NT2/D1 (cell line): Measurements from ENCODE around the gene ZNF48.
A peak's percentile ranks its signal among the peaks of the same experiment; 100 is the strongest.
"Not testable (repeated sequence)": the region's sequence is repeated elsewhere in the genome, so short reads cannot be mapped to it uniquely, and the experiment has no call there.

Experiments
- DNase-seq: peaks from one replicate; pipeline ENCODE4 v3.0.0-alpha.2; 2011; ENCODE audit warnings: low read depth, low spot score
- H3K27me3 ChIP-seq: 2 replicates; pipeline ENCODE4 v1.6.0; 2011; ENCODE audit warnings: mild to moderate bottlenecking; ENCODE audit not compliant: insufficient read length, insufficient read depth
- H3K36me3 ChIP-seq: 2 replicates; pipeline ENCODE4 v1.6.1; 2011; ENCODE audit warnings: mild to moderate bottlenecking, low read length, mixed read lengths; ENCODE audit not compliant: insufficient read depth, insufficient read length
- H3K4me1 ChIP-seq: 2 replicates; pipeline ENCODE4 v1.5.1; 2011; ENCODE audit not compliant: insufficient read depth, insufficient read length
- H3K4me3 ChIP-seq: 2 replicates; pipeline ENCODE4 v1.5.1; 2011; ENCODE audit warnings: low read depth; ENCODE audit not compliant: insufficient read length
- H3K9ac ChIP-seq: 2 replicates; pipeline ENCODE4 v1.6.0; 2011; ENCODE audit warnings: low read depth; ENCODE audit not compliant: insufficient read length
- H3K9me3 ChIP-seq: 2 replicates; pipeline ENCODE4 v1.5.1; 2011; ENCODE audit warnings: mild to moderate bottlenecking, low read length; ENCODE audit not compliant: insufficient read depth
- SUZ12 ChIP-seq: IDR thresholded peaks from 2 replicates; pipeline ENCODE4 v1.6.1; 2011; ENCODE audit not compliant: insufficient read length, insufficient read depth; ENCODE audit errors: extremely low read depth
- YY1 ChIP-seq: IDR thresholded peaks from 2 replicates; pipeline ENCODE4 v1.6.1; 2011; ENCODE audit not compliant: insufficient read length, insufficient read depth
- ZNF274 ChIP-seq: IDR thresholded peaks from 2 replicates; pipeline ENCODE4 v1.6.1; 2011; ENCODE audit warnings: mild to moderate bottlenecking, low read depth, low read length

Gene ZNF48

DNA sequence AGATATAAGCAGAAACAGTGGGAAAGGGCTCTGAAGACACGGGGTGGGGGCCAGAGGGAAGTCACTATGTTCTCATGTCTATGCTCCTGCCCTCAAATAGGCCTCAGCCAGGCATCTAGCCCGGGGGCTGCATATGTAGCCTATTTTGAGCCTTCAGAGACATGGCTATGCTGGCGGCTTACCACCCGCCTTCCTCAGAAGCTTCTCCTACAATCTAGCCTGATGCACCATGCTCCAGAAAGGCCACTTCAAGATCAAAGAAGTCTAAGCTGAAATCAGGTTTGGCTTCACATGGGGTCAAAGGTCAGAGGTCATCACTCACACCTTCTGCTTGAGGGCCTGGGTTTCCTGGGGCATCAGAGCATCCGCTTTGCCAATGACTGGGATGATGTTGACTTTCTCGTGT lies 14.4 kb upstream of the ZNF48 start:
- Histone ChIP-seq H3K9ac (no peak overlapping the region), H3K27me3 (no peaks in the 10 kb centered on the region), H3K4me1 (peaks cover 19% of the 10 kb centered on the region), H3K36me3 (peaks cover 12% of the 10 kb centered on the region), H3K4me3 (no peak overlapping the region), H3K9me3 (no peaks in the 10 kb centered on the region)
- TF ChIP-seq YY1, result no peak
- DNase-seq, result no peak

- no peak for TF ChIP-seq SUZ12
- no peak for TF ChIP-seq YY1
- TF ChIP-seq ZNF274, result no peak
- peaks cover 14% of the 10 kb centered on the region for H3K4me1 ChIP-seq
- DNase-seq, result no peak
- H3K9ac ChIP-seq, result peak overlapping the region; percentile 23
- no peak overlapping the region for H3K4me3 ChIP-seq
- H3K36me3 ChIP-seq, result peaks cover 12% of the 10 kb centered on the region
- H3K9me3 ChIP-seq, result no peaks in the 10 kb centered on the region
- H3K27me3 ChIP-seq, result no peaks in the 10 kb centered on the region
These were observed 13.8 kb upstream of the ZNF48 start for GRCh38 chr16:30381291-30382041.

DNA sequence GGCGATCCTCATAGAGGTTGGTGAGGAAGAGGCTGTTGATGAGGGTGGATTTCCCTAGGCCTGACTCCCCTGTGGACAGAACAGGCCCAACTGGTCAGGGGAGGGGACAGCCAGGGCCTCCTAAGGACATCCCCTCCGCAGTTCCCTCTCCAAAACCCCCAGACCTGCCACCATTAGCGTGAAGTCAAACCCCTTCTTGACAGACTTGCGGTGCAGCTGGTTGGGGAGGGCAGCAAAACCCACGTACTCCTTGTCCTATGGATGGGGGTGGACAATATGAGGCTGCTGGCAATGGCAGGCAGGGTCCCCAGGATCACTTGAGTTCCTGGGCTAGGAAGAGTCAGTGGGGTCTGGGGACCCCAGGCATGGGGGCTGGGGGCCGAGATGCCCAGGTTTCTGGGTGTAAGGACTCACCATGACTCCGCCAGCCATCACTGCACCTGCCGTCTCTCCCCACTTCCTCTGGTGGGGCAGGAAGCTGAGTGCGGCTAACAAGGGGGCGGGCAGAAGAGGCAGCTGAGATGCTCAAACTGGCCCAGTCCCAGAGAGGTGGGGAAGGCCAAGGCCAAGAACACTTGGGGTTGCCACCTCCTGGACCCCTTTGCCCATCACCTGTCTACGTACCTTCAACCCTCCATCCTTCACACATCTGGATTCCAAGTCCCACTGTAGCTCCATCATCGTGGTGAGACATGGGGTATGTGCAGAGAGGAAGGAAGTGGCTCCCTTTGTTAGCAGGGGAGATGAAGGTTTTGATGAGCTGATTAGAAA lies 12.9 kb upstream of the ZNF48 start, which contains the start of gene SEPTIN1:
Gene SEPTIN1, minus strand, starts transcription at position 451 of the 771 bp plus-strand sequence. Its CDS starts 19 bp downstream, at position 432.
- Histone ChIP-seq H3K9me3 (no peaks in the 10 kb centered on the region), H3K36me3 (peaks cover 12% of the 10 kb centered on the region), H3K4me3 (no peak within 1 kb of the TSS), H3K9ac (peak within 1 kb of the TSS; percentile 23), H3K27me3 (no peaks in the 10 kb centered on the region), H3K4me1 (peaks cover 12% of the 10 kb centered on the region)
- no peak for DNase-seq
- TF ChIP-seq SUZ12 (no peak), ZNF274 (no peak), YY1 (no peak)

- no peak overlapping the region for H3K4me3 ChIP-seq
- no peak for TF ChIP-seq ZNF274
- TF ChIP-seq SUZ12, result no peak
- TF ChIP-seq YY1, result no peak
- H3K36me3 ChIP-seq, result peaks cover 12% of the 10 kb centered on the region
These were observed 11.7 kb upstream of the ZNF48 start for GRCh38 chr16:30383521-30383920.

DNA sequence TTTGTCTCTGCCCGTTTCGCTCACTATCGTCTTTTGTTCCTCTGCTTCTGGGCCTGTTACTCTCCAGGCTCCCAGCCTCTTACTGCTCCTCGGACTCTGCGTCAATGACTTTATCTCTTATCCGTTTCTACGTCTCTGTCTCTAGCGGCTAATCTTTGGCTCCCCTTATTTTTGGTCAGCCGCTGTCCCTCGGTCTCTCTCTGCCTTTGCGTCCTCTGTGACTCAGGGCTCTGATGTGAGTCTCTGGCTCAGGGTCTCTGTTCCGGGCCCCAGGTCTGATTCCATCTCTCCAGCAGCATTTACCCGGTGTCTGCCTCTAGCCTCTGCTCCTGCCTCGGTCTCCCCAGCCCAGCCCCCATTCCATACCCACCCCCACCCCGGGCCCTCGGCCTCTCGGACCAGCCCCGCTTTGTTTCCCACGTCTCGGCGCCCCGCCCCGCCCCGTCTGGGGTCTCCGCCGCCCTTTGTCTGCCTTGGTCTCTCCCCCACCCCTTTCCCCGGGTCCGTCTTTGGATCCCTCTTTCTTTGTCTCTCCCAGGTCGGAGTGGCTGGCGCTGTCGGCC lies 547 bp upstream of the ZNF48 start:
- Histone ChIP-seq H3K4me3 (peak overlapping the region; percentile 95), H3K9me3 (no peaks in the 10 kb centered on the region), H3K27me3 (no peaks in the 10 kb centered on the region), H3K36me3 (peaks cover 30% of the 10 kb centered on the region), H3K9ac (peak overlapping the region; percentile 95), H3K4me1 (peaks cover 19% of the 10 kb centered on the region)
- TF ChIP-seq ZNF274 (no peak), YY1 (no peak), SUZ12 (no peak)
- no peak for DNase-seq

More at GRCh38 chr16:30383521-30383920, 11.7 kb upstream of the ZNF48 start:
- no peak for DNase-seq
- Histone ChIP-seq H3K4me1 (peaks cover 12% of the 10 kb centered on the region), H3K27me3 (no peaks in the 10 kb centered on the region), H3K9ac (no peak overlapping the region), H3K9me3 (no peaks in the 10 kb centered on the region)

- H3K27me3 ChIP-seq, result no peaks in the 10 kb centered on the region
- H3K9me3 ChIP-seq, result no peaks in the 10 kb centered on the region
- peak overlapping the region; percentile 95 for H3K9ac ChIP-seq
- TF ChIP-seq SUZ12 (no peak), YY1 (no peak), ZNF274 (no peak)
- peaks cover 22% of the 10 kb centered on the region for H3K4me1 ChIP-seq
- no peak for DNase-seq
- H3K36me3 ChIP-seq, result peaks cover 30% of the 10 kb centered on the region
- peak overlapping the region; percentile 95 for H3K4me3 ChIP-seq
These were observed 869 bp downstream of the ZNF48 start for GRCh38 chr16:30395992-30396585.

GRCh38 chr16:30396627-30397026 lies 1.4 kb downstream of the ZNF48 start:
- H3K4me1 ChIP-seq, result peaks cover 22% of the 10 kb centered on the region
- H3K9me3 ChIP-seq, H3K27me3 ChIP-seq, DNase-seq, H3K4me3 ChIP-seq: not testable (repeated sequence)
- H3K9ac ChIP-seq, result peak overlapping the region; percentile 12
- H3K36me3 ChIP-seq, result peaks cover 30% of the 10 kb centered on the region
